Esophagus squamous epithelium (tissue), 4 donors: ENCODE data around the gene MEGF6.

Source experiments
- CTCF ChIP-seq, 6 experiments: fragments of 450-650 bp in 4 of 6; fragments of 200-600 bp in 2 of 6; sonication (generic) in 2 of 6; IDR thresholded peaks; one replicate each; pipeline ENCODE4 v1.5.1; 2016 to 2019; ENCODE audit warnings: antibody characterized with exemption in 6 of 6, mild to moderate bottlenecking in 4 of 6, moderate library complexity in 4 of 6
- POLR2A ChIP-seq, 4 donors: fragments of 450-650 bp; IDR thresholded peaks; one replicate each; pipeline ENCODE4 v1.6.1; 2017; ENCODE audit warnings: antibody characterized with exemption in 4 of 4, mild to moderate bottlenecking in 4 of 4, moderate library complexity in 3 of 4

- TF ChIP-seq POLR2A (IDR thresholded peaks at IDR 0.05) (no peak), CTCF (IDR thresholded peaks at IDR 0.05) (no peak)
Measured at GRCh38 chr1:3531928-3532327, 79.4 kb downstream of the MEGF6 start.
